BJ (cell line): ENCODE measurements around the gene CUL3. TPM values are rescaled to one million over a fixed set of nuclear protein-coding genes. Genes with fewer than 3 reads are reported as not detected.

ENCODE experiments used
- CTCF ChIA-PET: fragments of 350-600 bp; formaldehyde crosslinking; extraction: SDS; loops from one replicate; lab custom pipeline; 2021; ENCODE audit warnings: antibody characterized with exemption, inconsistent platforms; lab: Yijun Ruan, JAX
- POLR2A ChIA-PET: fragments of 300-600 bp; sonication (Branson Sonifier 250); formaldehyde crosslinking; extraction: SDS; loops from one replicate; lab custom pipeline; 2021; ENCODE audit warnings: antibody characterized with exemption; lab: Charles Lee
- DNase-seq: peaks from one replicate; pipeline ENCODE4 v3.0.0-alpha.2; 2011; ENCODE audit warnings: low read depth
- H3K27me3 ChIP-seq: 2 replicates; pipeline ENCODE4 v1.6.0; 2011; ENCODE audit warnings: low read length; ENCODE audit not compliant: control insufficient read depth, insufficient read depth
- H3K36me3 ChIP-seq: 2 replicates; pipeline ENCODE4 v1.5.1; 2011; ENCODE audit warnings: low read length; ENCODE audit not compliant: control insufficient read depth, insufficient read depth
- H3K4me3 ChIP-seq: 2 replicates; pipeline ENCODE4 v1.5.1; 2011; ENCODE audit warnings: low read depth, mild to moderate bottlenecking, control low read depth, low read length
- polyA plus RNA-seq: library from polyadenylated mRNA; depleted of rRNA; stranded (reverse); fragments of >200 nt; gene quantifications from 2 replicates; pipeline ENCODE4 v1.2.3, GENCODE V29; 2011
- TF ChIP-seq, protein P1 (sequence below): IDR thresholded peaks from 2 replicates; pipeline ENCODE4 v1.5.1; 2011; ENCODE audit warnings: low read depth, mild to moderate bottlenecking, control low read depth, inconsistent platforms, low read length, moderate library complexity; ENCODE audit not compliant: insufficient read depth

The CUL3 gene
- polyA plus RNA-seq, 1 experiment: 12.8 TPM

DNA sequence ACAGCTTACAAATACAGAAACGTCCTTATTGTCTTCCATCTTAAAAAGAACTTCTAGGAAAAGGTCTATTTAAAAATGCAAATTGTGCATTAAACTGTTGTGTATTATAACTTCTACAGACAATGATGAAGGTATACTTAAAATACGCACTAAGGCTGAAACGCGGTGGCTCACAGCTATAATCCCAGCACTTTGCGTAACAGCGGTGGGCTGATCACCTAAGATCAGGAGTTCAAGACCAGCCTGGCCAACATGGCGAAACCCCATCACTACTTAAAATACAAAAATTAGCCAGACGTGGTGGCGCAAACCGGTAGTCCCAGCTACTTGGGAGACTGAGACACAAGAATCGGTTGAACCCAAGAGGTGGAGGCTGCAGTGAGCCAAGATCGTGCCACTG is 4.9 kb downstream of the CUL3 start:
- POLR2A ChIA-PET: no interaction called here
- no peaks in the 10 kb centered on the region for H3K36me3 ChIP-seq
- CTCF ChIA-PET: interaction anchor here (1.0 kb wide), 1 partner anchor 131 kb away, joined by 3 read pairs; no protein-coding TSS in a partner anchor
- TF ChIP-seq, protein P1, sequence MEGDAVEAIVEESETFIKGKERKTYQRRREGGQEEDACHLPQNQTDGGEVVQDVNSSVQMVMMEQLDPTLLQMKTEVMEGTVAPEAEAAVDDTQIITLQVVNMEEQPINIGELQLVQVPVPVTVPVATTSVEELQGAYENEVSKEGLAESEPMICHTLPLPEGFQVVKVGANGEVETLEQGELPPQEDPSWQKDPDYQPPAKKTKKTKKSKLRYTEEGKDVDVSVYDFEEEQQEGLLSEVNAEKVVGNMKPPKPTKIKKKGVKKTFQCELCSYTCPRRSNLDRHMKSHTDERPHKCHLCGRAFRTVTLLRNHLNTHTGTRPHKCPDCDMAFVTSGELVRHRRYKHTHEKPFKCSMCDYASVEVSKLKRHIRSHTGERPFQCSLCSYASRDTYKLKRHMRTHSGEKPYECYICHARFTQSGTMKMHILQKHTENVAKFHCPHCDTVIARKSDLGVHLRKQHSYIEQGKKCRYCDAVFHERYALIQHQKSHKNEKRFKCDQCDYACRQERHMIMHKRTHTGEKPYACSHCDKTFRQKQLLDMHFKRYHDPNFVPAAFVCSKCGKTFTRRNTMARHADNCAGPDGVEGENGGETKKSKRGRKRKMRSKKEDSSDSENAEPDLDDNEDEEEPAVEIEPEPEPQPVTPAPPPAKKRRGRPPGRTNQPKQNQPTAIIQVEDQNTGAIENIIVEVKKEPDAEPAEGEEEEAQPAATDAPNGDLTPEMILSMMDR: no peak
- H3K27me3 ChIP-seq: no peaks in the 10 kb centered on the region
- no peak overlapping the region for H3K4me3 ChIP-seq
- no peak for DNase-seq

DNA sequence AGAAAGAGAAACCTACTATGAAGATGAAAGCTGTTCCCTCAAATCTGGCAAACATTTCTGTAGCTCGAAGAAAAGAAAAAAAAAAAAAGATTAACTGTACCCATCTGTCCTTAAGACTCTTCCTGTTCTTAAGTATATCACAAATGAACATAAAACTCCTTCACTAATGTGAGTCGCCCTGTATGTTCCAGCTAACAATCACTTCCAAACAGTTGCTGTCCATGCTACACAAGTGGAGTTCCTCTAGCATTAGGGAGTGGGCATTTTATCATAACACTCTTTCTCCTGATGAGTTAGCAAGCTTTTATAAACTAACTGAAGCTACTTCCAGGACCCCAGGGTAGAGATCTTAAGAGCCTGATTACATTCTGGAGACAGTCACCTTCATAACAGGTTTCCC is 5.8 kb downstream of the CUL3 start:
- CTCF ChIA-PET: no interaction called here
- H3K36me3 ChIP-seq: no peaks in the 10 kb centered on the region
- no peak for DNase-seq
- H3K27me3 ChIP-seq: no peaks in the 10 kb centered on the region
- POLR2A ChIA-PET: no interaction called here
- H3K4me3 ChIP-seq: no peak overlapping the region
- TF ChIP-seq, protein P1: no peak

DNA sequence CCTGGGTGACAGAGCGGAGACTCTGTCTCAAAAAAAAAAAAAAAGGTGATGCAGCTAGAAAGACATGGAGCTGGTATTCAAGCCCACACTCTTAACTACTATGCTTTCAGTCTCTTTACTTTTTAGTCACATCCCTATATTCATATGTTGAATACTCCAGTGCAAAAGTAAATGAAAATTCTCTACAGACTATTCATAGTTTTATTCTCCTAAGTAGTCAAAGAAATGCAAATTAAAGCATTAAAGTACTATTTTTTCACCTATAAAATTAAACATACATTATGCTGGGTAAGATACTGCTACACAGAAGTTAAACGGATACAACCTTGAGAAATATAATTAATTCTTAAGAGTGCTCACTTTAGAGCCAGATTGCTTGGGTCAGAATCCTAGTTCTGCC is 7.6 kb downstream of the CUL3 start:
- no peak overlapping the region for H3K4me3 ChIP-seq
- ChIA-PET POLR2A (no interaction called here), CTCF (no interaction called here)
- no peak for DNase-seq
- H3K36me3 ChIP-seq: no peaks in the 10 kb centered on the region
- TF ChIP-seq, protein P1: no peak
- H3K27me3 ChIP-seq: no peaks in the 10 kb centered on the region

DNA sequence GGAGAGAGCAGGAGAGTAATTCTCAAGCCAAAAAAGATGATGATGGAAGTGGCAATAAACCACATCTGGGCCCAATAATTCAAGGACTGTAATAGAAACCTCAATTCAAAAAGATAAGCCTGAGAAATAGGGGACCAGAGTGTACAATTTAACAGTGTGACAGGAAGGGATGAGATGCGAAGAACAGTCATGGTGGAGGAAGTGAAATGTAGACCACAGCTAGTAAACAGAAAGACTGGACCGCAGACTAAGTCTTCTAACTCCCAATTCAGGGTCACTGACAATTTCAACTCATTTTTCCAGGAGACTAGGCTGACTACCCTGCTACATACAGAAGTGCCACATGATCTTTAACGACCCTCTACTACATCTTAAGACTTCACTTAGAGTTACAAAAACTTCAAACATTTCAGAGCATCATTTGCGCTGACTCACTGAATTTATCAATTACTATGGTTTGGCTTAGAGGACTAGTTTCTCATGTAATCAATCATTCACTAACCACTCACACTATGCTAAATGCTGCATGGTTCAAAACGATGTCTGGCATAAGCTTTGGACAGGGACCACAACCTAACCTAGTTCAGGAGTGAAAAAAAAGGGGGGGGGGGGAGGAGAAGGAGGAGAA is 9.0 kb downstream of the CUL3 start:
- POLR2A ChIA-PET: no interaction called here
- CTCF ChIA-PET: no interaction called here
- Histone ChIP-seq H3K4me3 (no peak overlapping the region), H3K36me3 (no peaks in the 10 kb centered on the region), H3K27me3 (no peaks in the 10 kb centered on the region)
- TF ChIP-seq, protein P1: no peak
- no peak for DNase-seq

DNA sequence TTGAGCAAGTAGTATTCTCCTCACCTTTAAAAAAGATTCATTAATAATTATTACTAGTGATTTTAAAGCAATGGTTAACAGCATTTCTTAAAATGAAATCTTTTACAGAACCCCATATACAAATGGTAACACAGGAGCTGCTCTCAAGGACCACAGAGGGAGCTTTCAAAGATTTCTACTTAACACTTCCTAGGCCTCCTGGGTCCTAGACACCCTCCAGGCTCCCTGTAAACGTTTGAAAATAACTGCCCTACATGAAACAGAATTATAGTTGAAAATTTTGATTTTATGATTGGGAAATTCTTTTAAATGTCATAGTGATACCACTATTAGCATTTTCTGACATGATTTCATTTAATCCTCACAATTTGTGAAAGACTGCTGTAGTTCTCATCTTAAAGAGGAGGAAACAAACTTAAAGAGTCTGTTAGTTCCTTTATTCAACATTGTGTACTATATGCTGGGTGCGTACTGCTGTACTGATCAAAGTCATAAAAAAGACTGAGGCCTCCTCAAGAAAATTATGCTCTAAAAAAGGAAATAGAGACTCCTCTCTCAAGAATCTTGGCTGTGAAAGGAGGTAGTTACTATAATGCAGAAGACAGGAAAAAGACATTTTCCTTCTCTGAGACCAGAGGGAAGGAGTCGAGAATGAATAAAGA is 10.6 kb downstream of the CUL3 start:
- ChIA-PET CTCF (interaction anchor here (0.9 kb wide), 1 partner anchor 10 kb away, joined by 3 read pairs; no protein-coding TSS in a partner anchor), POLR2A (no interaction called here)
- Histone ChIP-seq H3K27me3 (no peaks in the 10 kb centered on the region), H3K4me3 (no peak overlapping the region), H3K36me3 (no peaks in the 10 kb centered on the region)
- DNase-seq: no peak
- TF ChIP-seq, protein P1: no peak
